Astrocyte of the cerebellum (primary cell): ENCODE measurements around the gene PPP1R3E.
"Not testable (repeated sequence)": the region's sequence is repeated elsewhere in the genome, so short reads cannot be mapped to it uniquely, and the experiment has no call there.

ENCODE experiments used
- DNase-seq: peaks from one replicate; pipeline ENCODE4 v3.0.0-alpha.2; 2011; ENCODE audit warnings: low read depth
- H3K4me3 ChIP-seq: 2 replicates; pipeline ENCODE4 v1.5.1; 2011; ENCODE audit warnings: mild to moderate bottlenecking, low read depth, low read length, moderate library complexity
- CTCF ChIP-seq: IDR thresholded peaks from 2 replicates; pipeline ENCODE4 v1.5.1; 2012; ENCODE audit warnings: low read length, low read depth, moderate library complexity, mild to moderate bottlenecking; ENCODE audit errors: missing control alignments
- in situ Hi-C: cut with HindIII; loops from 2 replicates; pipeline ENCODE4 v1.10.0; 2017; ENCODE audit warnings: low sequenced_read_pairs

PPP1R3E gene

GRCh38 chr14:23281247-23281646 lies 21.4 kb downstream of the PPP1R3E start:
- in situ Hi-C loops, result no loop called here
- TF ChIP-seq CTCF, result no peak
- no peak for DNase-seq
- H3K4me3 ChIP-seq, result no peak overlapping the region

GRCh38 chr14:23277928-23278327 lies 24.7 kb downstream of the PPP1R3E start:
- H3K4me3 ChIP-seq, DNase-seq, in situ Hi-C loops: not testable (repeated sequence)

GRCh38 chr14:23277189-23277588 lies 25.5 kb downstream of the PPP1R3E start:
- no peak overlapping the region for H3K4me3 ChIP-seq
- no peak for TF ChIP-seq CTCF
- in situ Hi-C loops, result no loop called here
- DNase-seq, result no peak

GRCh38 chr14:23275412-23275811 lies 27.2 kb downstream of the PPP1R3E start:
- no peak for TF ChIP-seq CTCF
- no peak overlapping the region for H3K4me3 ChIP-seq
- no peak for DNase-seq
- in situ Hi-C loops, result no loop called here

- DNase-seq, result no peak
- no peak overlapping the region for H3K4me3 ChIP-seq
- in situ Hi-C loops, result no loop called here
- TF ChIP-seq CTCF, result no peak
Measured at GRCh38 chr14:23269193-23269592, 33.5 kb downstream of the PPP1R3E start.

- H3K4me3 ChIP-seq, DNase-seq, in situ Hi-C loops: not testable (repeated sequence)
Measured at GRCh38 chr14:23260849-23261248, 41.8 kb downstream of the PPP1R3E start.

- no peak for DNase-seq
- H3K4me3 ChIP-seq, result no peak overlapping the region
- in situ Hi-C loops, result no loop called here
- no peak for TF ChIP-seq CTCF
Measured at GRCh38 chr14:23259426-23259825, 43.2 kb downstream of the PPP1R3E start.

GRCh38 chr14:23258256-23258655 lies 44.4 kb downstream of the PPP1R3E start:
- H3K4me3 ChIP-seq, result no peak overlapping the region
- in situ Hi-C loops, result no loop called here
- no peak for DNase-seq
- TF ChIP-seq CTCF, result no peak
